M059J (cell line): ENCODE data around the gene MPPED2. TPM values are rescaled to one million over a fixed set of nuclear protein-coding genes. Genes with fewer than 3 reads are reported as not detected.
A peak's percentile ranks its signal among the peaks of the same experiment; 100 is the strongest.

Experiments used
- DNase-seq: peaks from one replicate; pipeline ENCODE4 v3.0.0-alpha.2; 2012; ENCODE audit warnings: low read depth
- total RNA-seq: library from RNA; depleted of rRNA; stranded (reverse); fragments of >200 nt; shearing (Covaris generic); gene quantifications from 2 replicates; pipeline ENCODE4 v1.2.3, GENCODE V29; 2014

MPPED2 gene
- total RNA-seq, 1 experiment from 2014 or later, result 1.4 TPM

DNA sequence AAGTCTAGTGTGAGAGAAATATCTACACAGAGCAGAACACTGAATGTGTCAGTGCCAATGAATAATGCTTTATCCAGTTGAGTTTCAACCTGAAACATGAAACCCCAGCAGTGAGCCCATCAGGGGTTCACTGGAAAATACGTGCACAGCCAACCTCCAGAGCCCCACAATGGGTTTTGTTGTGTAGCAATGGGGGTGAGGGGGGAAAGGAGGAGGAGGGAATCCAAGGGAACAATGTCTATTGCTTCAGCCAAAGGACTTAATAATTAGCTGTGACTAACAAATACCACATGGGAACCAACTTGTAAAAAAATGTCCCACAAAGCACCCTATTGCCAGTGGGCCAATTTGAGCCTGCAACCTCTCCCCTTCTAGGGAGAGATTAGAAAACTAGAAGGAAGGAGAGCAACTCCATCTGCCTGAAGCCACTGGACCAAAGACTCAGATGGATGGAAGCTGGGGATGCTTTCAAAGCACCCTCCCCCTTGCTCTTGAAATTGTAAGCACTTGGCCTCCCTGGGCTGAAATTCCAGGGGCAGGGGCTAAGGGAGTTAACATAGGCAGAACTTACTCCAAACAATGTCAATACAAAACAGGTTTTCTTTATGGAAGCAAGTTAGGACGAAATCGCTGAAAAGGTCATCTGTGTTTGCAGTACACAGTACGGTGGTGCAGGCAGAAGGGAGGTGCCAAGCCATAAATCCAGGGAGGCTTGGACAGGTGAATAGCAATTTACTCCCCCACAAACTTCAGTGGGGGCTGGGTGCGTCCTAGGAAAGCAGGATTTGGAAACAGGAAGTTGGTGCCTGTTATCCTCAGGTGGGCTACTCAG lies 163.5 kb downstream of the MPPED2 start:
- peak; percentile 5 for DNase-seq

DNA sequence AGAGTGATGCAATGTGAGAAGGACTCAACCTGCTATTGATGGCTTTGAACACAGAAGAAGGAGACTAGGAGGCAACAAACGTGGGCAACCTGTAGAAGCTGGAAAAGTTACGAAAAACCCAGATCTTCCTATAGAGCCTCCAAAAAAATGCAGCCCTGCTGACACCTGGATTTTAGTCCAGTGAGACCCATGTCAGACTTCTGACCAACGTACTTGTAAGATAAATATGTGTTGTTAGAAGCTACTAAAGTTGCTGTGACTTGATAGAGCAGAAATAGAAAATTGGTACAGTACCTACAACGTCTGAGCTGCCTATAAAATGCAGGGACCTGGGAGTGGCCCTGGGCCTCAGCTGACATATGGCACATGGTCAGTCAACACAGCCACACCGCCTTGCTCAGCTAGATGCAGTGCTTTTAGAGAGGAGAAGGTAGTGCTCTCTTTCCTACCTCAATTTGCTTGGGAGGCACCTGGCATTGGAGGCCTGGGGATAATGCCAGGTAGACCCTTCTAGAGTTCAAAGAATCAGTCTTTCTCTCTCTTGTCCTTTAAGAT lies 165.8 kb downstream of the MPPED2 start:
- DNase-seq, result no peak

DNA sequence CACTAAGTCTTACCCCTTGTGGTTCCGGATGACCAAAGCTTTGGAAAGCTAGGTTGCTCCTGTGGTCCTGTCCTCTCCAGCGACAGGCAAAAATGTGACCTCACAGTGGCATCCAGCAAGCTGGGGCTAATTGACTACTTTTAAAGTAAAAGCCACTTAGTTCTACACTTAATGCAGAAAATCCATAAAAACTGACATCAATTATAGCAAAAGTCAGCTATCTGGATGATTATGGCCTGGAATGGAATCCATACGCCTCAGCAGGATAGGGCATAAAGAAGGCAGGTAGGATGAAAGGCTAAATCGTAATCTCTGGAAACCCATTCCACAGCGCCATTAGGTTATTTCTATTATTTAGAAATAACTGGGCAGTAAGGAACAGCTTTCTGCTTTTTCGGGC lies 171.3 kb downstream of the MPPED2 start:
- no peak for DNase-seq

DNA sequence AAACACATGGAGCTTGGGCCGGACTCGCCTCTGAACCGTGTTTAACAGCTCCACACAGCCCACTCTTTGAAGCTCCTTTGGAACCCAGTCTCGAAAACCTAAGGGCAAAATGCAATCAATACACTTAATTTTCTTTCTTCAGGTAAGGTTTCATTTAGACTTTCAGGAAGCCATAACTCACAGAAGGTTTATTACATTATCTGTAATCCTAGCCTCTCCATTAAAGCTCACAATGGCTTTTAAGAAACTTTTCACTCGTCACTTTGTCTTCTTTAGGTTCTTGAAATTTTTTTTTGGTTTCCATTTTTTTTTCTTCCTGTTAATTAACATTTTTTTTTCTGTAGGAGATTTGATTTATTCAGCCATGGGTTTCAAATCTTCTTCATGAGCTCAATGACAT lies 171.9 kb downstream of the MPPED2 start:
- DNase-seq, result no peak

DNA sequence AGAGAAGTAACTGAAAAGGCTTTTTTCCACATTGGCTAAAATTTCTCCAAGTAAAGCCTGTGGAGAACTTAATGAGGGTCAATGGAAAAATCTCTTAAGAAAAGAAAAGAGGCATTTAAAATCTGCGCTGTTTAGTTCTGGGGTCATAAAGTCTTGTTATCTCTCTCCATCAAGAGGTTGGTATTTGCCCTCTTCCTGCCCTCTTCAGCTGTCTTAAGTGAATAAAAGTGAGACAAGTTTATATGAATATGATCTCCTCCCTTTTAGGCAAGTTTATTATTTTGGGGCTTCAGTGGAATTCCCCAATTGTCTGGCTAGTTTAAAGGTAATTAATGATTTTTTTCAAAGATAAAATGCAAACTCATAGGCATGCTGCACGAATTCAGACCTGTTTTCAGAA lies 173.6 kb downstream of the MPPED2 start:
- DNase-seq, result peak; percentile 27

DNA sequence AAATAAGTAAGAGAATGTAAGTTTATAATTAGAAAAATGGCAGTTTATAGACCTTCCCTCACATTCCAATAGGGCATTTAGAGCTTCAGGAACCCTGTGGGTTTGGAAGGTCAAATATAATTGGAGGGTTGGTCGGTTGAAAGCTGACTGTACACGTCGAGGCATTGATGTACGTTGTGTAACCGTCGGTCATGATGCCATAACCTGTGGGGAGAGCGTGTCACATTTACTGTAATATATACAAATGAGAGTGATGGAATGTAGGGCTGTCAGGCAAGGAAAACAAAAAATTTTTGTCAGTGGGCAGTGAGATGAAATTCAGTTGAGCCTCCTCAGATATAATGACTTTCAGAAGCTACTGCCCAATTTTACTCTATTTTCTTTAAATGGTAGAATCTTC lies 174.8 kb downstream of the MPPED2 start:
- peak; percentile 56 for DNase-seq

DNA sequence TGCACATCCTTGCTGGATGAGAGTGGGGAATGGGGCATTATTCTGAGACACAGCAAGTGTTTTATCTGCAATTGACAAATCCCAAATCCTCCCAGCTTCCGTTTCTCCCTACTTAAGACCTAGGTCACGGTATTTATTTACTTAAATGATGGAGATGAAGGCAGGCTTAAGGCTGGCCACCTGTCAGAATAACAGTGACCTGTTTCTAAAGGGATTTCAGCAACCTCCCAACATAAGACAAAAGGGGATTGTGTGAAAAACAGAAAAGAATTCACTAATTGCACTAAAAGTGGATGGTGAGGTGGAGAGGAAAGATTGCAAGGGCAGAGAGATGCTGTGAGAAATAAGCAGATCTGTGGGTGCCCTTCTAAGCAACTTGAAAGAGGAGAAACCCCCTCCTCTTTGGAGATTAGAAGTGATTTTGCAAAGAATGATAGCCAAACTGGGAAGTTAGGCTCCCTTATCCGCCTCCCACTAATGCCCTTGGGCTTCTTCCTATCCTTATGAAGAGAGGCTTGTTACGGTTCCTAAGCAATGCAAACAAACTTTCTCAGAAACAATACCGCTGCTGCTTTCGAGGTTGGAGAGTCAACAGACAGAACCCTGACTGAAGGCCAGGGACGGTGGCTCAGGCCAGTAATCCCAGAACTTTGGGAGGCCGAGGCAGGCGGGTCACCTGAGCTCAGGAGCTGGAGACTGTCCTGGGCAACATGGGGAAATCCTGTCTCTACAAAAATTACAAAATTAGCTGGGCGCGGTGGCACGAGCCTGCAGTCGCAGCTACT lies 179.0 kb downstream of the MPPED2 start:
- DNase-seq, result peak; percentile 13

DNA sequence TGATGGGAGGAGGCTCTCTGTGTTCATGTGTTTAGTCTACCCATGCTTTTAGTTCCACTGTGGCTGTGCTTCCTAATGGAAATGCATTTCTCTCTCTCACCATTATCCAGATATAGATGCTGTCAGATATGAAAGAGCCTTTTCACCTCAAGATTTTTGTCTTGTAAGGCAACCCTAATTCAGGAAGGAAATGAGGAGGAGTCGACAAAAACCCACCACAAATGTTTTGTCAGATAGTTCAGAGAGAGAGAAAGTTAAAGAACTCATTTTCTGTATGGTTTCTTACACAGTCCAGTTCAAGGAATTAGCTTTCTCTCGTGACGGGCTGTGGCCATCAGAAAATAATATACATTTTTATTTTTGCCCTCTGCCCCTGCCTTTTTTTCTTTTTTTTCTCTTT lies 180.8 kb downstream of the MPPED2 start:
- DNase-seq, result no peak

DNA sequence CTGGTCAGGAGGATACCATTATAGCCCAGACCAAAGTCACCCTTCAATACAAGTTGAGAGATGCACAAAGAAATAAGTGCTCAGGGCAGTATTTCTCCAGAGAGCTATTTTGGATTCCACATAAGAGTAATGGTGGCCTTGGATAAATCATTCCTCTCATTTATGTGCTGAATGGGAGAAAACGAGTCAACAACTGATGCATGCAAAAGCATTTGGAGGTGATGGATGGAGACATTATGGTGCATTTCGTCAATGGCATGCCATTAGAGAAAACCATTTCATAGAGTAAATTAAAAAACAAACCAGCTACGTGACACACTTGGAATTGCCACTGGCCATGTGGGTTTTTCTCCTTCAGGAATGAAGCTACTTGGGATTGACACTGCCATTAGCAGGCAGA lies 182.0 kb downstream of the MPPED2 start:
- no peak for DNase-seq

DNA sequence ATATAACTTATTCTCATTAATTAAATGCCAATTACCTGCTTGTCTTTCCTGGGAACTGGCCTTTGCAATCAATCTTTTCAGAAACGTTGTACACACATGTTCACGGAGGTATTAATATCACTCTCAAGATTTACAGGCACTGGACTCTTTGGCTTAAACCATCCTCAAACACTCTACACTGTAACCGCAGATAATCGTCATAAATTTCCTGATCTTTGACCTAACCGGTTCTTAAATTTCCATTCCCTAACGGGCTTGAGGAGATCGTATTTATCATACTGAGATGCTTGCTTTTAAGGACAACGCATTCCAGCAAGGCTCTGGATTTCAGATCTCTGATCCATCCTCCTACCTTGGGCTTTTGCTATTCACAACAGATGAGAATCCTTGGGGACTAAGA lies 190.4 kb downstream of the MPPED2 start:
- DNase-seq, result no peak

DNA sequence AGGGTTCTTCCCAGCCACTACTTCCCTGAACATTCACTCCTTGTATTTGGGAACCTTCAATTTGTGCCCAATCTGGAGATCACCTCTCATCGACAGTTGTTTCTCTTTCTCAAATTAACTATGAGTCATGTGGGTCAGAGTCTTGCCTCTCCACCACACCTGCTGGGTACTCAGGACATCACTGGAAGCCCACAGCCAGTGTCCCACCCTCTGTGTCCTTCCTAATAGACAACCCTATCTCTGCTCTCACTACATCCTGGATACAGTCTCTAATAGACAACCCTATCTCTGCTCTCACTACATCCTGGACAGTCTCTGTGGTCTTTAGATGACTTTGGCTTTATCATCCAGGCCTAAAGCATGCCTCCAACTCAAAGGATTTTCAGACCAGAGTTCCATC lies 193.1 kb downstream of the MPPED2 start:
- no peak for DNase-seq

DNA sequence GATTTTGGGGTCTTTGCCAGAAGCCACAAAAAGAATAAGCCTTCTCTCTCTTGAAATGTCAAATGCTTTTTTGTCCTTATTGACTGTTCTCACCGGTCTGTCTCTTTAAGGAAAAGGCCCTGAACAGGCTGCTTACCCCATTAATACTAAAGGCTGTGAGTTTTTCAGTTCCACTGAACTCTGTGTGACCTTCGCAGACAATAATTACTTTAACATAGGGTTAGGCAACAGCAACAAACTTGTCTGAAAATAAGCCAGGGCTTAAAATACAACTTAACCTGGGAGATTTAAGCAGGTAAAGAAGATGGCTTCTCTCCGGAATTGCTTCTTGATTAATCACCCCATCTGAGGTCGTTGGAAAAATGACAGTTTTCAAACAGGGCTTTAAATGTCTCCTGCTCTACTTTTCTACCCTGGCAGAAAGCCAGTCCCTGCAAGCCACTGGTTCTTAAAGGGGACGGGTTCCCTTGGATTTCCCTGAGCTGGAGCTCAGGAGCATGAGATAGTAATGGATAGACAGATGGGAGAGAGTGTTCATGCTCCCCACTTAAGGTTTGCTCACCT lies 193.8 kb downstream of the MPPED2 start:
- DNase-seq, result peak; percentile 32

DNA sequence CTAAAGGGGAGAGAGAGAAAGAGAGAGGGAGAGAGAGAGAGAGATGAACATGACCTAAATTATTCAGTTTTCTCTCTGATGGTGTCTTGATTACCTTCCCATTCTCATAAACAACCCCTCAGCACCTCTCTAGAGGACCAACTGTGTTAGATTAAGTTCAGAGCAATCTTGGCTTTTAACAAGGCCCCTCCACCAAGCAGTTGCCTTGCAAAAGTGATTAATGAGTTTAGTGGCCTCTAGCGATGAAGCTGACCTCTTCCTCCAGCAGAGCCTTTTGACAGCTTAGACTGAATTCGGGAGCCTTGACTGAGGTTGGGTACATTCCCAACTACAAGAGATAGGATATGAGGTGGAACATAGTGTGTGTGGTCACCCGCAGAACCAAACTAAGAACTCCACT lies 197.2 kb downstream of the MPPED2 start:
- DNase-seq, result no peak

DNA sequence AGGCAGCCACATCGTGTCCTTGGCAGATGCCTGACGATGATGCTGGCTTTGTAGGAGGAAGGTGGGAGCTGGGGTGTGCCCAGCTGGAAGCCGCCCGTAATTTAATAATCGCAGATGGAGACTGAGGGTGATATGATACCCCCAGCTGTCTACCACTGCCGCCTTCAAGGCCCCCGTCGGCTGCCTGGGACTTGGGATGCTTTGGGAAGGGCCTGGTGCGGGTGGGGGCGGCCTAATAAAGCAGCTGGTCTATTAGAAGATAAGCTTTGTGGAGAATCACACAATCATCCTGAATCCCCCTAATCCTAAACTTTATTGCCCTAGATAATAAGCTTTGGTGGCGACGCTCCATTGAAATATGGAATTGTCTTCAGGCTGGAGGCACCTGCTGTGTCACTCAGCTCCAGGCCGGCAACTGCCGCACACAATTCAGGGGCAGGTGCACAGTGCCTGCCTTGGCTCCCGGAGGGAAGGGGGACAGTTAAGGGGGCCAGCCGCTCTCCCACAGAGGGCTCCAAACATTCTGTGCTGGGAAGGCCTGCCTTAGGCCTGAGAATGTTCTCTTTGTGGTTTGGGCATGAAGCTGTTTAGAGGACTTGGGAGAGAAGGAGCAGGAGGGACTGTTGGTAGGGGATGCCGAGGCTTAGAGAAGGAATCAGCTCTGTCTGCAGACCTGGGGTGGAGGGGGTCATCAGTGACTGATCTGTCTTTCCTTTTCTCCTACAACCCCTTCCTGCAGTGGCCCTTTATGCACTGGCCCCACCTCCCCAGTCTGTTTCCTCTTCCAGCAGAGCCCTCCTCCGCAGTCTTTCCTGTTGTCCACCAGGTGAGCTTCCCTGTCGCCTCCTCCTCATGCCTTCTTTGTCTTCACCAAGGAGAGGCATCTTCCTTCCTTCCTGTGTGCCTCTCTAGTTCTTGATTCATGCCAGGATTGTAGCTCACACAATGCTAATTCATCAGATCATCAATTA lies 198.0 kb downstream of the MPPED2 start:
- no peak for DNase-seq

DNA sequence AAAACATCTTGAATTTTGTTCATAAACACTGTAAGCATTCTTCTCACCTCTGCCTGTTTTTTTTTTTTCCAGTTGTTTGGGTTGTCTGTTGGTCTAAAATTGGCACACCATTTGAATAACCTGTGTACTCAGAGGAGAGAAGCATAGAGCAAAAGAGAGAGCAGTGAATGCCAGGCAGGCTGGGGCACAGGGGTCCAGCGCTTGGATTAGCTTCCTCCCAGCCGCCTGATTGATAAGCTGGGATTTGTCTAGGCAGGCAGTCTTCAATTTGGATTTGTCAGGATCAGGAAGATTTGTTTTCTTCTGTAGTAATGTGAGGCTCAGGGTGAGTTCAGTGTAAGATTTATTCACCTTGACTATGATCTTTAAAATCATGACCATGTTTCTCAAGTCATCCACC lies 204.3 kb downstream of the MPPED2 start:
- DNase-seq, result no peak

DNA sequence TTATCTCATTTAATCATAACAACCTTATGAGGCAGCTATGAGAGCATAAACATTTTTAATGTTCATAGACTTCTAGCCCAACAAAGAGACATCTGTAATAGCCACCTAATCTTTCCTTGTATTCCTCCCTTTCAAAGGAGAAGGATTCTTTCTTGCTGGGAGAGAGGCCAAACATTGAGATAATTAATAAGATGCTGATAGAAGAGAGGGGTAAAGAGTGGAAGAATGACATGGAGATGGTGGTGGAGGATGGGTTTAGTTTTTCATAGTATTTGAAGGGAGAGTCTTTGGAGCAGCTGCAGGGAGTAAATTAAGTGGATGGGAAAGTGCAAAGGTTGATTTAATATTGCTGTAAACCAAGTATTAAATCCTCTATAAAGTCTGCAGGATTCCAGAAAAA lies 205.3 kb downstream of the MPPED2 start:
- no peak for DNase-seq

DNA sequence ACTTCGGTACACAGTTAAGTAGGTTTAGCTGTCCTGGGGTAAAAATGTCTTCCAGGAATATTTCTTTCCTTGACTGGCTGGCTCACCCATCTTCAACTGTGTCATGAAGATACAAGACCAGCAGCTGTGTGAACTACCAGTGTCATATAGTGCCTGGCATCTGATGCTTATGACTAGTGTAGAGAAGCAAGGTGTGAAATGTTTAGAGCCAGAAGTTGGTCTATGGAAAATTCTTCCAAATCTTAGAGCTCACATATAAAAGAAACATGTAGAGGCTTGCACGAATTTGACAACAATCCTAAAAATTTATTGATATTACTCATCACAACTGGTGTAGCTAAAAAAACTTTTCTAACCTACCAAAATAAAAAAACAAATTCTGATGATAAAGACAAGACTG lies 208.8 kb downstream of the MPPED2 start:
- no peak for DNase-seq

DNA sequence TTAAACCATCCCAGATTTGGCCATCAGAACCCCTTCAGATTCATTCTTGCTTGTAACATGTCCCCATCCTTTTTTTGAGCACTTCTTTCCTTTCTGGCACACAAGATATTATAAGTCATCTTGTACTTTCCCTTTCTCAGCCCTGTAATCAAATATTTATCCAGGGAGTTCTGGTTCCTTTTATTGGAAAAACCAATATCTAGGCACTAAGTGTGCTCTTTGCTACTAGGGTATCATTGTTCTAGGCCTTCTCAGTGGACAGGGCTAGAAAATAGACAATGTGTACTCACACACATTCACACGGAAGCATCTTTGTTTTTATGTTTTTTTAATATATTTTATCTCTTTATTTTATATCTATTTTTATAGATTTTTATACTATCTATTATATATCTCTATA lies 216.0 kb downstream of the MPPED2 start:
- DNase-seq, result no peak

DNA sequence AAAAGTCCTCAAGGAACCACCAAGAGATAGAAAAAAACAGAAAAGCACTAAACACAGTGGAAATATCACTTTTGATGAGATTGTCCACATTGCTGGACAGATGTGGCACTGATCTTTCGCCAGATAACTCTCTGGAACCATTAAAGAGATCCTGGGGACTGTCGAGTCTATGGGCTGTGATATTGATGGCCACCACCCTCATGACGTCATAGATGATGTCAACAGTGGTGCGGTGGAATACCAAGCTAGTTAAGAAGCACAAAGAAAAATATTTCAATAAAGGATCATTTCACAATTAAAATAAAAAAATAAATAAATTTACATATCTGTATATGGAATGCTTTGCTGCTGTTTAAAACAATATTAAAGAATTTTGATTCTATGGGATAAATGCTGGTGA lies 217.8 kb downstream of the MPPED2 start:
- DNase-seq, result no peak

DNA sequence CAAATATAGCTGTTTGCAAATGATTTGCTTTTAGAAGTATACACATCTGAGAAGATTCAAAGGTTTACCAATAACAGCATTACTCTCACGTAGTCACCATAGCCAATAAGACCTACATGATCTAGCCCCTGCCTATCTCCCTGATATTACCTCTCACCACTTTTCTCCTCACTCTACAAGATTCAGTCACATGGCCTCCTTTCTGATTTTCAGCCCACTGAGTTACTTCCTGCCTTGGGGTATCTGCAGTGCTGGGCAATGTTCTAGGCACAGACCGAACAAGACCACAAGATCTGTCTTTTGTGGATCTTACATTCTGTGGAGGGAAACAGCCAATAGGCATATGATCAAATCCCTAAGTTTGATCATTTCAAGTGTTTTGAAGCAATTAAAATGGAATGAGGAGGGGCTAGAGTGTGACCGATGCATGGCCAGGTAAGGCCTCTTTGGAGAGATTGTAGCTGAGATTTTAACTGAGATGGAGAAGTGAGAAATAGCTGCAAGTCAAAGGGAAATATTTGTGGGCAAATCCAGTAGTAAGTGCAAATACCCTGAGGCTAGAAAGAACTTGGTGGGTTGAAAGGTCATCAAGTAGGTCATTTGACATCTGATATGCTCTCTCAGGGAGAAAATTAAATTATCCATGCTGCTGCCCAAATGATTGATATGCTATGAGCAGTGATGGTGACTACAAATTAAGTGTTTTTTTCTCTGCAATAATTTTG lies 220.2 kb downstream of the MPPED2 start:
- DNase-seq, result peak; percentile 35
